SK-N-SH (cell line): ENCODE results near the gene PIP4K2B. TPM values are rescaled to one million over a fixed set of nuclear protein-coding genes. Genes with fewer than 3 reads are reported as not detected.

Experiments
- CTCF ChIA-PET: fragments of 300-600, 350-600 bp; formaldehyde crosslinking; extraction: SDS; loops from one replicate; lab custom pipeline; 2021; lab: Yijun Ruan, JAX
- POLR2A ChIA-PET: fragments of 350-600 bp; sonication (Branson Sonifier 250); formaldehyde crosslinking; extraction: SDS; loops from one replicate; lab custom pipeline; 2020; ENCODE audit warnings: antibody characterized with exemption, inconsistent platforms; lab: Yijun Ruan, JAX
- DNase-seq: peaks from one replicate; pipeline ENCODE4 v3.0.0; 2012
- H2AFZ ChIP-seq: fragments of 200-600 bp; sonication (generic); 2 replicates; pipeline ENCODE4 v1.8.1; 2016; ENCODE audit warnings: antibody characterized with exemption, mild to moderate bottlenecking, low read depth
- H3F3A ChIP-seq: fragments of 200-600 bp; sonication (generic); replicated peaks from 2 replicates; pipeline ENCODE3; 2016; ENCODE audit warnings: antibody characterized with exemption, mild to moderate bottlenecking; ENCODE audit not compliant: insufficient read depth
- H3K27ac ChIP-seq, 2 experiments: fragments of 200-500 bp in 1 of 2; fragments of 200-600 bp in 1 of 2; sonication (Bioruptor generic) in 1 of 2; sonication (generic), shearing (Covaris generic) in 1 of 2; 2 replicates each; pipeline versions ENCODE4 v1.5.1 to v1.6.1; 2014 to 2016; ENCODE audit warnings: low read depth in 2 of 2, inconsistent platforms in 1 of 2, low read length in 1 of 2, mild to moderate bottlenecking in 1 of 2, mixed read lengths in 1 of 2
- H3K27me3 ChIP-seq: fragments of 200-600 bp; sonication (generic), shearing (Covaris generic); 2 replicates; pipeline ENCODE4 v1.6.1; 2016; ENCODE audit warnings: mixed run types; ENCODE audit not compliant: insufficient read depth
- H3K36me3 ChIP-seq, 2 experiments: fragments of 200-500 bp in 1 of 2; fragments of 200-600 bp in 1 of 2; sonication (Bioruptor generic) in 1 of 2; sonication (generic) in 1 of 2; replicated peaks in 1 of 2; 2 replicates each; pipeline versions ENCODE3 to v1.5.1; 2014 to 2016; ENCODE audit warnings: low read length in 1 of 2, mild to moderate bottlenecking in 1 of 2; ENCODE audit not compliant: insufficient read depth in 2 of 2, control insufficient read depth in 1 of 2
- H3K4me1 ChIP-seq, 2 experiments: fragments of 200-500 bp in 1 of 2; fragments of 200-600 bp in 1 of 2; sonication (Bioruptor generic) in 1 of 2; sonication (generic), shearing (Covaris generic) in 1 of 2; 2 replicates each; pipeline versions ENCODE4 v1.5.1 to v1.6.1; 2014 to 2016; ENCODE audit warnings: low read depth in 1 of 2, low read length in 1 of 2, mixed run types in 1 of 2; ENCODE audit not compliant: insufficient read depth in 2 of 2, control insufficient read depth in 1 of 2
- H3K4me2 ChIP-seq: fragments of 200-600 bp; sonication (generic), shearing (Covaris generic); 2 replicates; pipeline ENCODE4 v1.6.1; 2017; ENCODE audit warnings: mixed run types
- H3K4me3 ChIP-seq, 2 experiments: fragments of 200-500 bp in 1 of 2; fragments of 200-600 bp in 1 of 2; sonication (Bioruptor generic) in 1 of 2; sonication (generic), shearing (Covaris generic) in 1 of 2; 2 replicates each; pipeline versions ENCODE4 v1.5.1 to v1.8.1; 2014 to 2016; ENCODE audit warnings: low read depth in 2 of 2, inconsistent platforms in 1 of 2, low read length in 1 of 2, mild to moderate bottlenecking in 1 of 2, mixed read lengths in 1 of 2, moderate library complexity in 1 of 2
- H3K79me2 ChIP-seq: fragments of 200-600 bp; sonication (generic); 2 replicates; pipeline ENCODE4 v1.8.1; 2017; ENCODE audit warnings: mild to moderate bottlenecking; ENCODE audit not compliant: insufficient read depth
- H3K9ac ChIP-seq: fragments of 200-600 bp; sonication (generic); 2 replicates; pipeline ENCODE4 v1.6.1; 2017; ENCODE audit warnings: mixed run types
- H3K9me2 ChIP-seq: fragments of 200-600 bp; sonication (generic); 2 replicates; pipeline ENCODE4 v1.6.1; 2017; ENCODE audit warnings: mixed run types
- H3K9me3 ChIP-seq: fragments of 200-600 bp; sonication (generic); 2 replicates; pipeline ENCODE4 v1.6.1; 2017; ENCODE audit warnings: mixed run types, mild to moderate bottlenecking, moderate library complexity
- H4K20me1 ChIP-seq: fragments of 200-600 bp; sonication (generic); 2 replicates; pipeline ENCODE4 v1.6.1; 2017; ENCODE audit warnings: mild to moderate bottlenecking, mixed run types; ENCODE audit not compliant: insufficient read depth
- CHD2 ChIP-seq: fragments of 150-350 bp; IDR thresholded peaks from 2 replicates; pipeline ENCODE4 v1.6.1; 2018; ENCODE audit warnings: low read length; ENCODE audit not compliant: partially characterized antibody
- EZH2phosphoT487 ChIP-seq: fragments of 200-600 bp; sonication (generic); IDR thresholded peaks from 2 replicates; pipeline ENCODE4 v1.6.1; 2017; ENCODE audit warnings: low read depth, mixed run types, mild to moderate bottlenecking, antibody characterized with exemption, moderate library complexity, borderline replicate concordance
- GATA2 ChIP-seq: sonication (generic); formaldehyde crosslinking; IDR thresholded peaks from 2 replicates; pipeline ENCODE4 v1.5.0; 2020; ENCODE audit warnings: mild to moderate bottlenecking, missing genetic modification reagents
- MEF2A ChIP-seq: IDR thresholded peaks from 2 replicates; pipeline ENCODE4 v1.4.0; 2012; ENCODE audit warnings: low read depth, borderline replicate concordance
- MXI1 ChIP-seq: IDR thresholded peaks from 2 replicates; pipeline ENCODE4 v1.6.1; 2012; ENCODE audit warnings: mild to moderate bottlenecking, low read depth, low read length, improper control_type of control experiment
- RCOR1 ChIP-seq: fragments of 150-350 bp; IDR thresholded peaks from 2 replicates; pipeline ENCODE4 v1.6.1; 2017; ENCODE audit warnings: antibody characterized with exemption, low read length
- RFX5 ChIP-seq: IDR thresholded peaks from 2 replicates; pipeline ENCODE4 v1.6.1; 2012; ENCODE audit warnings: mild to moderate bottlenecking, improper control_type of control experiment, low read length
- SMC3 ChIP-seq: IDR thresholded peaks from 2 replicates; pipeline ENCODE4 v1.6.1; 2012; ENCODE audit warnings: low read depth, low read length, improper control_type of control experiment
- WGBS: methylation state at CpG from one replicate; pipeline ENCODE4 v1.1.6; 2017; ENCODE audit warnings: low lambda C conversion rate; 5-methylcytosine and 5-hydroxymethylcytosine counted together
- polyA plus RNA-seq, 3 experiments: library from polyadenylated mRNA; depleted of rRNA; stranded (reverse); fragments of >200 nt; gene quantifications; 2 replicates each; pipeline ENCODE4 v1.2.3, GENCODE V29; 2012
- TF ChIP-seq, protein P1 (sequence below): IDR thresholded peaks from 2 replicates; pipeline ENCODE4 v1.4.0; 2012; ENCODE audit warnings: low read depth, borderline replicate concordance
- TF ChIP-seq, protein P2 (sequence below): fragments of 150-350 bp; IDR thresholded peaks from 2 replicates; pipeline ENCODE4 v1.6.1; 2016; ENCODE audit warnings: mild to moderate bottlenecking, low read depth, low read length
- TF ChIP-seq, protein P3 (sequence below): IDR thresholded peaks from 2 replicates; pipeline ENCODE4 v1.6.1; 2012; ENCODE audit warnings: mild to moderate bottlenecking, low read depth, low read length, moderate library complexity
- TF ChIP-seq, protein P4 (sequence below): fragments of 150-350 bp; IDR thresholded peaks from 2 replicates; pipeline ENCODE4 v1.6.1; 2017; ENCODE audit warnings: antibody characterized with exemption, low read length, low read depth, borderline replicate concordance
- TF ChIP-seq, protein P5 (sequence below): IDR thresholded peaks from 2 replicates; pipeline ENCODE4; 2012

Gene PIP4K2B
- polyA plus RNA-seq, 1 of the 3 experiments (the other 2 are of a cell fraction): 29.8 TPM

DNA sequence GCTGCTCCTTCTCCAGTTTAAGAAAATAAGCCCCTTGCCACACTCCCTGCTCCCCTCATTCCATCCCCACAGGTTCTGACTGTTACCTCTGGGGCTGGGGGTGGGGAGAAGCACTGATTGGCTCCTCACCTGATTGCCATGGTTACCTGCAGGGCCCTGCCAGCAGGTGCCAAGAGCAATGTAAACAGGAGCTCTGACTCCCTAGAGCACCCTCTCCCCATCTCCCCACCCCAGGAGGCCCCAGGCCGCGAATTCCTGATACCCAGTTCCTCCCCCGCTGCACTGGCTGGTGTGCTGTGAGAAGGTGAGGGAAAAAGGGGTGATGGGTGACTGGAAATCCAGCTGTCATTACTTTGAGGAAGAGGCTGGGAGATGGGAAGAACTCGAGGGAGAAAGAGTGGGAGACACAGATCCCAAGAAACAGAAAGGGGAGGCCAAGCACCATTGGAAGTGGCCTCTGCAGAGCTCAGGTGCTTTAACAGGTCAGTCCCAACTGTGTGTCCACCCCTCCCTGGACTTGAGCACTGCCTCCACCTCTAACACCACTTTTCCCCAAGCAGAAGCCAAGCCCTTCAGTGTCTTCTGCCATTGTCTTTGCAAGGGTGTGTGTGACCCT is 55.7 kb downstream of the PIP4K2B start:
- Histone ChIP-seq H3K79me2 (peaks cover 92% of the 10 kb centered on the region), H4K20me1 (peaks cover 83% of the 10 kb centered on the region), H3K9ac (no peak overlapping the region), H3K4me1 (peaks cover 9 to 64% of the 10 kb centered on the region in 2 experiments; a peak in 2 of 4 replicates), H3K27ac (peak overlapping the region; percentile 83 to 95; a peak in 3 of 4 replicates), H3K9me3 (no peaks in the 10 kb centered on the region), H3K27me3 (no peaks in the 10 kb centered on the region), H2AFZ (no peak overlapping the region), H3K4me3 (no peak overlapping the region), H3K9me2 (no peaks in the 10 kb centered on the region), H3K36me3 (peaks cover 4 to 14% of the 10 kb centered on the region in 2 experiments), H3K4me2 (no peak overlapping the region; the same call in 1 of the 2 replicates), H3F3A (peaks cover 4% of the 10 kb centered on the region)
- TF ChIP-seq RFX5 (no peak), MEF2A (no peak), RCOR1 (no peak)
- TF ChIP-seq, protein P1, sequence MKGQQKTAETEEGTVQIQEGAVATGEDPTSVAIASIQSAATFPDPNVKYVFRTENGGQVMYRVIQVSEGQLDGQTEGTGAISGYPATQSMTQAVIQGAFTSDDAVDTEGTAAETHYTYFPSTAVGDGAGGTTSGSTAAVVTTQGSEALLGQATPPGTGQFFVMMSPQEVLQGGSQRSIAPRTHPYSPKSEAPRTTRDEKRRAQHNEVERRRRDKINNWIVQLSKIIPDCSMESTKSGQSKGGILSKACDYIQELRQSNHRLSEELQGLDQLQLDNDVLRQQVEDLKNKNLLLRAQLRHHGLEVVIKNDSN: no peak
- TF ChIP-seq, protein P2, sequence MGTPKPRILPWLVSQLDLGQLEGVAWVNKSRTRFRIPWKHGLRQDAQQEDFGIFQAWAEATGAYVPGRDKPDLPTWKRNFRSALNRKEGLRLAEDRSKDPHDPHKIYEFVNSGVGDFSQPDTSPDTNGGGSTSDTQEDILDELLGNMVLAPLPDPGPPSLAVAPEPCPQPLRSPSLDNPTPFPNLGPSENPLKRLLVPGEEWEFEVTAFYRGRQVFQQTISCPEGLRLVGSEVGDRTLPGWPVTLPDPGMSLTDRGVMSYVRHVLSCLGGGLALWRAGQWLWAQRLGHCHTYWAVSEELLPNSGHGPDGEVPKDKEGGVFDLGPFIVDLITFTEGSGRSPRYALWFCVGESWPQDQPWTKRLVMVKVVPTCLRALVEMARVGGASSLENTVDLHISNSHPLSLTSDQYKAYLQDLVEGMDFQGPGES: no peak
- TF ChIP-seq, protein P3, sequence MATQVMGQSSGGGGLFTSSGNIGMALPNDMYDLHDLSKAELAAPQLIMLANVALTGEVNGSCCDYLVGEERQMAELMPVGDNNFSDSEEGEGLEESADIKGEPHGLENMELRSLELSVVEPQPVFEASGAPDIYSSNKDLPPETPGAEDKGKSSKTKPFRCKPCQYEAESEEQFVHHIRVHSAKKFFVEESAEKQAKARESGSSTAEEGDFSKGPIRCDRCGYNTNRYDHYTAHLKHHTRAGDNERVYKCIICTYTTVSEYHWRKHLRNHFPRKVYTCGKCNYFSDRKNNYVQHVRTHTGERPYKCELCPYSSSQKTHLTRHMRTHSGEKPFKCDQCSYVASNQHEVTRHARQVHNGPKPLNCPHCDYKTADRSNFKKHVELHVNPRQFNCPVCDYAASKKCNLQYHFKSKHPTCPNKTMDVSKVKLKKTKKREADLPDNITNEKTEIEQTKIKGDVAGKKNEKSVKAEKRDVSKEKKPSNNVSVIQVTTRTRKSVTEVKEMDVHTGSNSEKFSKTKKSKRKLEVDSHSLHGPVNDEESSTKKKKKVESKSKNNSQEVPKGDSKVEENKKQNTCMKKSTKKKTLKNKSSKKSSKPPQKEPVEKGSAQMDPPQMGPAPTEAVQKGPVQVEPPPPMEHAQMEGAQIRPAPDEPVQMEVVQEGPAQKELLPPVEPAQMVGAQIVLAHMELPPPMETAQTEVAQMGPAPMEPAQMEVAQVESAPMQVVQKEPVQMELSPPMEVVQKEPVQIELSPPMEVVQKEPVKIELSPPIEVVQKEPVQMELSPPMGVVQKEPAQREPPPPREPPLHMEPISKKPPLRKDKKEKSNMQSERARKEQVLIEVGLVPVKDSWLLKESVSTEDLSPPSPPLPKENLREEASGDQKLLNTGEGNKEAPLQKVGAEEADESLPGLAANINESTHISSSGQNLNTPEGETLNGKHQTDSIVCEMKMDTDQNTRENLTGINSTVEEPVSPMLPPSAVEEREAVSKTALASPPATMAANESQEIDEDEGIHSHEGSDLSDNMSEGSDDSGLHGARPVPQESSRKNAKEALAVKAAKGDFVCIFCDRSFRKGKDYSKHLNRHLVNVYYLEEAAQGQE: no peak
- 94% methylated on average over 2 of the region's 4 CpGs for WGBS
- CTCF ChIA-PET: interaction anchor here (1.7 to 7.4 kb wide), 2 partner anchors 10 to 66 kb away, joined by 9 to 88 read pairs; partner anchors contain the start of gene CISD3
- POLR2A ChIA-PET: no interaction called here
- DNase-seq: no peak

DNA sequence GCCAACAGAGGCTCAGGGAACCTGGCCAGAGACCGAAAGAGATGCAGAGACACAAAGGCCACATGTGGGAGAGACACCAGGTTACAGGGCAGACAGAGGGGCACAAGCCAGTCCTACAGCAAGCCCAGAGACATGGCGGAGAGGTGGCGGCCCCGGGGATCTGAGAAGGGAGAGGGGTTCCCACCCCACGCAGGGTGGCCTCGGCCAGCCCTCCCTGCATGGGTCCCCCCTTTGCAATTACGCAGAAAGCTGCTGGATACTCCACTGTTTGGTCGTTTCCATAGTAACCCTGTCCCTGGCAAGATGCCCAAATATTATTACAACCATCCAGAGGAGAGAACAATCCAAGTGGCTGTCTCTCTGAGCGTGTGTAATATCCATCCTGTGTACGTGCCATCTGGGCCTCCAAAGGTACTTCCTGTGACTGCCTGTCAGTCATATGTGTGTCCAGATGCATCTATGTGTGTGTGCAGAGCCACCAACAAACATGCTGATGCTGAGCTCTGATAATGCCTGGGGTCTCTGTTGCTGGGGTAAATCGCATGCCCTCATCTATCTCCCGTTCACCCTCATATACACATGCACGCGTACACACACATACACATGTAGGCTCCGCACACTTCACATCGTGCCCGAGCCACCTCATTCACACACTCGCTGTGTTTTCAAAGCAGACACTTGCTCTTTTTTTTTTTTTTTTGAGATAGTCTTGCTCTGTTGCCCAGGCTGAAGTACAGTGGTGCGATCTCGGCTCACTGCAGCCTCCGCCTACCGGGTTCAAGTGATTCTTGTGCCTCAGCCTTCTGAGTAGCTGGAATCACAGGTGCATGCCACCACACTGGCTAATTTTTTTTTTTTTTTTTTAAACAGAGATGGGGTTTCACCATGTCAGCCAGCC is 56.7 kb downstream of the PIP4K2B start:
- Histone ChIP-seq H3K79me2 (peaks cover 85% of the 10 kb centered on the region), H3K4me1 (peaks cover 9 to 64% of the 10 kb centered on the region in 2 experiments; a peak in 2 of 4 replicates), H3K9me3 (no peaks in the 10 kb centered on the region), H3K9me2 (no peaks in the 10 kb centered on the region), H2AFZ (no peak overlapping the region), H3K4me3 (peak overlapping the region in 1 of 2 experiments; percentile 13; a peak in 1 of 4 replicates), H3K9ac (peak overlapping the region; percentile 39), H3K36me3 (peaks cover 4 to 23% of the 10 kb centered on the region in 2 experiments), H3F3A (peaks cover 13% of the 10 kb centered on the region), H4K20me1 (peaks cover 84% of the 10 kb centered on the region), H3K27me3 (no peaks in the 10 kb centered on the region), H3K4me2 (peak overlapping the region; percentile 41; the same call in 1 of the 2 replicates), H3K27ac (peak overlapping the region; percentile 83 to 95)
- DNase-seq: peak; percentile 84
- 46% methylated on average over 16 of the region's 22 CpGs for WGBS
- ChIA-PET CTCF (interaction anchor here (0.6 to 7.4 kb wide), 5 partner anchors 9 to 411 kb away, joined by 3 to 88 read pairs (median 9); partner anchors contain the start of gene CISD3), POLR2A (interaction anchor here (0.6 to 1.7 kb wide), 5 partner anchors 9 to 181 kb away, joined by 3 to 12 read pairs (median 3); partner anchors contain the start of gene PSMB3)
- TF ChIP-seq EZH2phosphoT487 (no peak), SMC3 (no peak), GATA2 (peak; percentile 96), CHD2 (peak; percentile 74), MXI1 (peak; percentile 95)
- TF ChIP-seq, protein P4, sequence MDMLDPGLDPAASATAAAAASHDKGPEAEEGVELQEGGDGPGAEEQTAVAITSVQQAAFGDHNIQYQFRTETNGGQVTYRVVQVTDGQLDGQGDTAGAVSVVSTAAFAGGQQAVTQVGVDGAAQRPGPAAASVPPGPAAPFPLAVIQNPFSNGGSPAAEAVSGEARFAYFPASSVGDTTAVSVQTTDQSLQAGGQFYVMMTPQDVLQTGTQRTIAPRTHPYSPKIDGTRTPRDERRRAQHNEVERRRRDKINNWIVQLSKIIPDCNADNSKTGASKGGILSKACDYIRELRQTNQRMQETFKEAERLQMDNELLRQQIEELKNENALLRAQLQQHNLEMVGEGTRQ: no peak
- TF ChIP-seq, protein P1: no peak
- TF ChIP-seq, protein P5, sequence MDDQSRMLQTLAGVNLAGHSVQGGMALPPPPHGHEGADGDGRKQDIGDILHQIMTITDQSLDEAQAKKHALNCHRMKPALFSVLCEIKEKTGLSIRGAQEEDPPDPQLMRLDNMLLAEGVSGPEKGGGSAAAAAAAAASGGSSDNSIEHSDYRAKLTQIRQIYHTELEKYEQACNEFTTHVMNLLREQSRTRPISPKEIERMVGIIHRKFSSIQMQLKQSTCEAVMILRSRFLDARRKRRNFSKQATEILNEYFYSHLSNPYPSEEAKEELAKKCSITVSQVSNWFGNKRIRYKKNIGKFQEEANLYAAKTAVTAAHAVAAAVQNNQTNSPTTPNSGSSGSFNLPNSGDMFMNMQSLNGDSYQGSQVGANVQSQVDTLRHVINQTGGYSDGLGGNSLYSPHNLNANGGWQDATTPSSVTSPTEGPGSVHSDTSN: peak; percentile 85
